NCI-H524 treated with DMSO at 0.1 percent for 48 hours (cell line): Measurements from ENCODE around the gene SLC25A25.

Experiments used
- DNase-seq: peaks from one replicate; lab custom pipeline; 2025; lab: John Stamatoyannopoulos, UW

Gene SLC25A25

GRCh38 chr9:128072144-128073021, 4.4 kb downstream of the SLC25A25 start:
- DNase-seq = no peak

- DNase-seq = no peak
Observed at GRCh38 chr9:128073253-128073886, 5.3 kb downstream of the SLC25A25 start.

GRCh38 chr9:128077847-128078503, 9.9 kb downstream of the SLC25A25 start:
- DNase-seq = no peak

GRCh38 chr9:128078504-128079434, 10.7 kb downstream of the SLC25A25 start:
- no peak for DNase-seq

- DNase-seq = no peak
Observed at GRCh38 chr9:128080206-128080605, 12.2 kb downstream of the SLC25A25 start.

GRCh38 chr9:128081056-128081455, 13.0 kb downstream of the SLC25A25 start:
- no peak for DNase-seq

GRCh38 chr9:128082151-128082550, 14.1 kb downstream of the SLC25A25 start:
- DNase-seq = no peak

- no peak for DNase-seq
Observed at GRCh38 chr9:128084746-128085145, 16.7 kb downstream of the SLC25A25 start.

GRCh38 chr9:128085943-128086342, 17.9 kb downstream of the SLC25A25 start:
- DNase-seq = no peak

GRCh38 chr9:128087262-128087661, 19.2 kb downstream of the SLC25A25 start:
- no peak for DNase-seq

- DNase-seq = no peak
Observed at GRCh38 chr9:128088253-128088945, 20.4 kb downstream of the SLC25A25 start.

- no peak for DNase-seq
Observed at GRCh38 chr9:128089299-128089698, 21.3 kb downstream of the SLC25A25 start.

- DNase-seq = peak; percentile 58
Observed at GRCh38 chr9:128091144-128091543, 23.1 kb downstream of the SLC25A25 start.

GRCh38 chr9:128091571-128091970, 23.5 kb downstream of the SLC25A25 start:
- DNase-seq = no peak

GRCh38 chr9:128092199-128092977, 24.4 kb downstream of the SLC25A25 start:
- DNase-seq = no peak

GRCh38 chr9:128093011-128093410, 25.0 kb downstream of the SLC25A25 start:
- DNase-seq = no peak

GRCh38 chr9:128094166-128094949, 26.3 kb downstream of the SLC25A25 start:
- DNase-seq = peak; percentile 40

- no peak for DNase-seq
Observed at GRCh38 chr9:128094950-128095544, 27.0 kb downstream of the SLC25A25 start.
